IMR-90 (cell line): ENCODE data around the gene RAF1. TPM values are rescaled to one million over a fixed set of nuclear protein-coding genes. Genes with fewer than 3 reads are reported as not detected.
A peak's percentile ranks its signal among the peaks of the same experiment; 100 is the strongest.

ENCODE experiments used
- ATAC-seq: fragments of 200-7000 bp; cut with Tn5 transposase; 2 replicates; pipeline ENCODE4 v1.9.1; 2020; ENCODE audit warnings: low read depth, mild to moderate bottlenecking, moderate library complexity
- BruUV-seq: library from RNA; stranded (reverse); fragments of 400-500 nt; replicated peaks from 2 replicates; lab custom pipeline; 2021; lab: Mats Ljungman, UMichigan
- CTCF ChIA-PET: fragments of 300-600 bp; formaldehyde crosslinking; extraction: SDS; loops from one replicate; lab custom pipeline; 2021; ENCODE audit warnings: antibody characterized with exemption; lab: Yijun Ruan, JAX
- POLR2A ChIA-PET: fragments of 300-600 bp; sonication (Branson Sonifier 250); formaldehyde crosslinking; loops from one replicate; lab custom pipeline; 2022; ENCODE audit warnings: antibody characterized with exemption; ENCODE audit not compliant: unreplicated experiment; lab: Charles Lee
- DNase-seq: peaks from one replicate; pipeline ENCODE4 v3.0.0; 2013
- H2AFZ ChIP-seq: replicated peaks from 2 replicates; pipeline ENCODE3; 2013; ENCODE audit warnings: low read length, mild to moderate bottlenecking; ENCODE audit not compliant: poor library complexity
- H2AK5ac ChIP-seq: 2 replicates; pipeline ENCODE4 v1.6.1; 2013; ENCODE audit warnings: low read depth, low read length, inconsistent platforms
- H2AK9ac ChIP-seq: replicated peaks from 2 replicates; pipeline ENCODE3; 2013; ENCODE audit warnings: mild to moderate bottlenecking, low read depth, low read length, moderate library complexity; ENCODE audit not compliant: poor library complexity
- H2BK120ac ChIP-seq: 2 replicates; pipeline ENCODE4 v1.6.1; 2013; ENCODE audit warnings: low read depth, low read length, inconsistent platforms
- H2BK15ac ChIP-seq: 3 replicates; pipeline ENCODE4 v1.6.1; 2013; ENCODE audit warnings: low read depth, low read length, inconsistent platforms
- H2BK20ac ChIP-seq: 2 replicates; pipeline ENCODE4 v1.6.1; 2013; ENCODE audit warnings: low read depth, mild to moderate bottlenecking, inconsistent platforms, low read length, moderate library complexity
- H2BK5ac ChIP-seq: 2 replicates; pipeline ENCODE4 v1.6.1; 2013; ENCODE audit warnings: mild to moderate bottlenecking, low read depth, low read length, inconsistent platforms; ENCODE audit not compliant: poor library complexity, severe bottlenecking
- H3K14ac ChIP-seq: replicated peaks from 2 replicates; pipeline ENCODE4 v1.6.1; 2013; ENCODE audit warnings: low read depth, low read length, inconsistent platforms
- H3K18ac ChIP-seq: 2 replicates; pipeline ENCODE4 v1.6.1; 2013; ENCODE audit warnings: low read depth, low read length, control low read depth
- H3K23ac ChIP-seq: 2 replicates; pipeline ENCODE4 v1.6.1; 2013; ENCODE audit warnings: low read depth, low read length, inconsistent platforms
- H3K27ac ChIP-seq: 2 replicates; pipeline ENCODE4 v1.5.1; 2013; ENCODE audit warnings: mild to moderate bottlenecking, control low read depth, low read length; ENCODE audit not compliant: insufficient read depth
- H3K27me3 ChIP-seq: 2 replicates; pipeline ENCODE4 v1.6.1; 2013; ENCODE audit warnings: low read length; ENCODE audit not compliant: control insufficient read depth, insufficient read depth
- H3K36me3 ChIP-seq: 2 replicates; pipeline ENCODE4 v1.6.1; 2013; ENCODE audit warnings: low read length, mixed read lengths; ENCODE audit not compliant: control insufficient read depth, insufficient read depth
- H3K4ac ChIP-seq: 2 replicates; pipeline ENCODE4 v1.6.1; 2013; ENCODE audit warnings: low read depth, low read length, inconsistent platforms
- H3K4me1 ChIP-seq: 2 replicates; pipeline ENCODE4 v1.6.1; 2013; ENCODE audit warnings: low read length, mixed read lengths; ENCODE audit not compliant: control insufficient read depth, insufficient read depth
- H3K4me2 ChIP-seq: 2 replicates; pipeline ENCODE4 v1.6.1; 2013; ENCODE audit warnings: low read depth, mild to moderate bottlenecking, control low read depth, low read length, moderate library complexity
- H3K4me3 ChIP-seq: 2 replicates; pipeline ENCODE4 v1.5.1; 2013; ENCODE audit warnings: low read depth, mild to moderate bottlenecking, control low read depth, low read length, moderate library complexity; ENCODE audit not compliant: insufficient read depth
- H3K56ac ChIP-seq: 2 replicates; pipeline ENCODE4 v1.6.1; 2013; ENCODE audit warnings: low read length, inconsistent platforms; ENCODE audit not compliant: insufficient read depth; ENCODE audit errors: extremely low read depth
- H3K79me1 ChIP-seq, 2 experiments: 2 replicates each; pipeline ENCODE4 v1.6.1; 2013; ENCODE audit warnings: low read length in 2 of 2, inconsistent platforms in 1 of 2, low read depth in 1 of 2
- H3K9ac ChIP-seq: 2 replicates; pipeline ENCODE4 v1.6.1; 2013; ENCODE audit warnings: low read depth, low read length, control low read depth
- H3K9me1 ChIP-seq: 2 replicates; pipeline ENCODE4 v1.6.1; 2013; ENCODE audit warnings: low read length, inconsistent platforms; ENCODE audit not compliant: insufficient read depth
- H3K9me3 ChIP-seq: 2 replicates; pipeline ENCODE4 v1.6.1; 2013; ENCODE audit warnings: low read length; ENCODE audit not compliant: control insufficient read depth, insufficient read depth
- H4K20me1 ChIP-seq: 2 replicates; pipeline ENCODE4 v1.6.1; 2013; ENCODE audit warnings: low read length, inconsistent platforms; ENCODE audit not compliant: insufficient read depth
- H4K5ac ChIP-seq: 2 replicates; pipeline ENCODE4 v1.6.1; 2013; ENCODE audit warnings: mild to moderate bottlenecking, low read depth, low read length, control low read depth
- H4K8ac ChIP-seq, 2 experiments: 2 replicates each; pipeline ENCODE4 v1.6.1; 2013; ENCODE audit warnings: low read depth in 2 of 2, low read length in 2 of 2, control low read depth in 1 of 2, inconsistent platforms in 1 of 2
- H4K91ac ChIP-seq: 2 replicates; pipeline ENCODE4 v1.6.1; 2013; ENCODE audit warnings: low read depth, low read length, inconsistent platforms; ENCODE audit not compliant: insufficient read depth
- FOS ChIP-seq: fragments of 150-350 bp; IDR thresholded peaks from 2 replicates; pipeline ENCODE4 v1.6.1; 2016; ENCODE audit warnings: low read depth, low read length
- WGBS, 2 experiments: methylation state at CpG; one replicate each; pipeline versions ENCODE4 v1.1.5 to v1.1.7; 2013; ENCODE audit warnings: missing lambda C conversion rate in 2 of 2; ENCODE audit not compliant: insufficient read length in 1 of 2; ENCODE audit errors: extremely low coverage in 2 of 2; 5-methylcytosine and 5-hydroxymethylcytosine counted together
- dilution Hi-C: fragments of 300-500 bp; cut with HindIII; formaldehyde crosslinking; loops from one replicate; pipeline ENCODE4 v1.14.3; 2018; ENCODE audit warnings: low sequenced_read_pairs; ENCODE audit not compliant: unreplicated experiment
- in situ Hi-C: fragments of 300-500 bp; cut with MboI; formaldehyde crosslinking; loops from 3 replicates; pipeline ENCODE4 v1.14.3; 2019; ENCODE audit warnings: low sequenced_read_pairs, inconsistent platforms, mixed read lengths
- intact Hi-C: fragments of 100-400 bp; cut with micrococcal nuclease; formaldehyde crosslinking; loops from 2 replicates; pipeline ENCODE4 v1.10.0; 2022
- polyA plus RNA-seq, 3 experiments: library from polyadenylated mRNA; depleted of rRNA; stranded (reverse); fragments of >200 nt; gene quantifications; 2 replicates each; pipeline ENCODE4 v1.2.3, GENCODE V29; 2012; ENCODE audit warnings: low replicate concordance in 1 of 3
- total RNA-seq: library from RNA; depleted of rRNA; stranded (reverse); fragments of >200 nt; gene quantifications from 2 replicates; pipeline ENCODE4 v1.2.3, GENCODE V29; 2012

Gene RAF1
- total and polyA plus RNA-seq, 2 of the 4 experiments (the other 2 are of a cell fraction): 115 to 151 TPM

- DNase-seq (no peak), ATAC-seq (no peak)
- H3K4me2 ChIP-seq: peak overlapping the region; percentile 80
- H3K9me3 ChIP-seq: no peaks in the 10 kb centered on the region
- H3K9ac ChIP-seq: peak overlapping the region; percentile 28; the same call in 1 of the 2 replicates
- H3K9me1 ChIP-seq: peaks cover 15% of the 10 kb centered on the region
- H4K8ac ChIP-seq: peak overlapping the region in 1 of 2 experiments; percentile 62; a peak in 3 of 4 replicates
- H3K79me1 ChIP-seq: peaks cover 3 to 22% of the 10 kb centered on the region in 2 experiments; a peak in 3 of 4 replicates
- H3K4me1 ChIP-seq: peaks cover 16% of the 10 kb centered on the region
- peak overlapping the region; percentile 97 for H3K27ac ChIP-seq
- peak overlapping the region; percentile 77 for H3K14ac ChIP-seq
- H2BK5ac ChIP-seq: peak overlapping the region; percentile 99
- no peak overlapping the region for H3K4me3 ChIP-seq
- H3K56ac ChIP-seq: 0 out of 2 replicates have a peak overlapping the region, but pooled peaks have one; percentile 62
- intact Hi-C loops (loop anchor here (5.0 kb wide), 3 partner anchors 47 to 73 kb away; no protein-coding TSS in a partner anchor), dilution Hi-C loops (no loop called here), in situ Hi-C loops (no loop called here)
- H3K36me3 ChIP-seq: no peaks in the 10 kb centered on the region
- peak overlapping the region; percentile 83; the same call in 1 of the 2 replicates for H2AK5ac ChIP-seq
- ChIA-PET POLR2A (no interaction called here), CTCF (interaction anchor here (0.6 to 0.9 kb wide), 2 partner anchors 22 to 1849 kb away, joined by 3 read pairs; no protein-coding TSS in a partner anchor)
- no peak for TF ChIP-seq FOS
- no peak overlapping the region for H2AFZ ChIP-seq
- H2BK120ac ChIP-seq: peak overlapping the region; percentile 84
- peak overlapping the region; percentile 84 for H4K91ac ChIP-seq
- H3K27me3 ChIP-seq: no peaks in the 10 kb centered on the region
- H3K23ac ChIP-seq: peak overlapping the region; percentile 94
- peaks cover 72% of the 10 kb centered on the region for H4K20me1 ChIP-seq
- peak overlapping the region; percentile 93 for H3K4ac ChIP-seq
- H2AK9ac ChIP-seq: peak overlapping the region; percentile 42
- no TSS peak for BruUV-seq
- peak overlapping the region; percentile 92; the same call in 1 of the 2 replicates for H2BK20ac ChIP-seq
- no CpG with 5 or more reads among the region's 2 CpGs for WGBS, 2 experiments
- H3K18ac ChIP-seq: peak overlapping the region; percentile 88
- H4K5ac ChIP-seq: peak overlapping the region; percentile 88
- peak overlapping the region; percentile 81; the same call in 1 of the 3 replicates for H2BK15ac ChIP-seq
Observed at GRCh38 chr3:12660196-12660595, 3.7 kb downstream of the RAF1 start.
